GM12891 (cell line): ENCODE results near the gene ORAI3.

Source experiments
- POLR2A ChIP-seq: IDR thresholded peaks from 2 replicates; pipeline ENCODE4 v1.6.1; 2011; ENCODE audit warnings: low read depth, low read length, control low read depth
- POLR2AphosphoS5 ChIP-seq: IDR thresholded peaks from 2 replicates; pipeline ENCODE4 v1.6.1; 2011; ENCODE audit warnings: low read depth, low read length, control low read depth
- POU2F2 ChIP-seq: IDR thresholded peaks from 2 replicates; pipeline ENCODE4 v1.6.1; 2011; ENCODE audit warnings: low read depth, mild to moderate bottlenecking, control low read depth, low read length, moderate library complexity
- SPI1 ChIP-seq: IDR thresholded peaks from 2 replicates; pipeline ENCODE4 v1.6.1; 2011; ENCODE audit warnings: low read depth, low read length, control low read depth
- TAF1 ChIP-seq: IDR thresholded peaks from 2 replicates; pipeline ENCODE4 v1.6.1; 2011; ENCODE audit warnings: low read depth, low read length, control low read depth

DNA sequence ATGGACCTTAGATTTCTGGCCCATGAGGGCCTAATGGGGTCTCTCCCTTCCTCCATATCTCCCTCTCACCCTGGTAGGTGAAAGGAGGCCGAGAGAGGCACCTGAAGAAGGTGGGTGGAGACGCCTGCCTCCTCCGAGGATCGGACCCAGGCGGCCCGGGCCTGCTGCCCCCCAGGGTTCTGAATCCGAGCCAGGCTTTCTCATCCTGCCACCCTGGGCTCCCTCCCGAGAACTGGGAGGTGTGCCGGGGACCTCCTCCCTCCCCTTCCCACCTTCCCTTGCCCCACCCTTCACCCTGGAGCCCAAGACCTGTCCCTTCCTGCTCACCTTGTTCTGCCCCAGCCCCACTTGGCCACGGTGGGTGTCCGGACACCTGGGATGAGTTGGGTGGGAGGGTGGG lies 20.5 kb upstream of the ORAI3 start:
- no peak for TF ChIP-seq POLR2A
- no peak for TF ChIP-seq POU2F2
- TF ChIP-seq TAF1, result no peak
- TF ChIP-seq POLR2AphosphoS5, result no peak
- TF ChIP-seq SPI1, result no peak
